Right renal pelvis (tissue), 4 donors: ENCODE data around the gene RBM11. TPM values are rescaled to one million over a fixed set of nuclear protein-coding genes. Genes with fewer than 3 reads are reported as not detected.
"Not testable (repeated sequence)": the region's sequence is repeated elsewhere in the genome, so short reads cannot be mapped to it uniquely, and the experiment has no call there.

Experiments
- DNase-seq, 4 donors: peaks; one replicate each; pipeline ENCODE4 v3.0.0-alpha.2; 2013; ENCODE audit warnings: low read depth in 4 of 4, low spot score in 3 of 4, missing footprints in 1 of 4
- polyA plus RNA-seq, 4 donors: library from polyadenylated mRNA; unstranded; fragments of 120-200 nt; gene quantifications; one replicate each; pipeline ENCODE4 v1.2.1, GENCODE V29; 2013; ENCODE audit not compliant: insufficient read length in 4 of 4

Gene RBM11, protein sequence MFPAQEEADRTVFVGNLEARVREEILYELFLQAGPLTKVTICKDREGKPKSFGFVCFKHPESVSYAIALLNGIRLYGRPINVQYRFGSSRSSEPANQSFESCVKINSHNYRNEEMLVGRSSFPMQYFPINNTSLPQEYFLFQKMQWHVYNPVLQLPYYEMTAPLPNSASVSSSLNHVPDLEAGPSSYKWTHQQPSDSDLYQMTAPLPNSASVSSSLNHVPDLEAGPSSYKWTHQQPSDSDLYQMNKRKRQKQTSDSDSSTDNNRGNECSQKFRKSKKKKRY
- 1 to 10 TPM; 3.2 to 5.2 (median 4.2) TPM for polyA plus RNA-seq

DNA sequence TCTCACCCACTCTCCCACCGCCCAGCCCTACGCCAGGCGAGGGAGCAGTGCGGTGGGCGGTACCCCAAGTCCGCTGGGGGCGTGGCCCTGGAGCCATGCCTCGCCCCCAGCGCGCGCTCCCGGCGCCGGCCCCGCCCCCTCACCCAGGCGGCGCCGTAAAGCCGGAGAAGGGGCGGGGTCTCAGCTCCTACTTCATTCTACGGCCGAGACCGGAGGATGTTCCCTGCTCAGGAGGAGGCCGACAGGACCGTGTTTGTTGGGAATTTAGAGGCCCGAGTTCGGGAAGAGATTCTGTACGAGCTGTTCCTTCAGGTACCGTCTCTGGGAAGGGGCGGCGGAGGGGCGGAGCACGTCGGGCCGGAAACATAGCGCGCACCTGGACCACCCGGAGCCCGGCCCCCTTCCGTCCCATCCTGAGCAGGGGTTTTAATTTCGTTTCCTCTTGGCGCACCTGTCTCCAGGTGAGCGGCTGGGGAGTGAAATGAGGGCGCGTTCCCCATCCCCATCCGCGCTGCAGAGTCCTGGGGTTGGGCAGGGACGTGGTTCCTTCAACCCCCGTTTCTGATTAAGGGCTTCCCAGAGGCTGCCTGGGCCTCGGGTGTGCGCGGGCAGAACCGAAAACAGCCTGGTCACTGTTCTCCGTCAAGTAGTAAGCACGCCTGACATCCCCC is at the start of gene RBM11:
Gene RBM11 (plus strand): TSS at position 187 of the 671 bp plus-strand sequence. CDS start 30 bp downstream, at position 217.
- peak; percentile 50 to 63 (median 56) for DNase-seq

DNA sequence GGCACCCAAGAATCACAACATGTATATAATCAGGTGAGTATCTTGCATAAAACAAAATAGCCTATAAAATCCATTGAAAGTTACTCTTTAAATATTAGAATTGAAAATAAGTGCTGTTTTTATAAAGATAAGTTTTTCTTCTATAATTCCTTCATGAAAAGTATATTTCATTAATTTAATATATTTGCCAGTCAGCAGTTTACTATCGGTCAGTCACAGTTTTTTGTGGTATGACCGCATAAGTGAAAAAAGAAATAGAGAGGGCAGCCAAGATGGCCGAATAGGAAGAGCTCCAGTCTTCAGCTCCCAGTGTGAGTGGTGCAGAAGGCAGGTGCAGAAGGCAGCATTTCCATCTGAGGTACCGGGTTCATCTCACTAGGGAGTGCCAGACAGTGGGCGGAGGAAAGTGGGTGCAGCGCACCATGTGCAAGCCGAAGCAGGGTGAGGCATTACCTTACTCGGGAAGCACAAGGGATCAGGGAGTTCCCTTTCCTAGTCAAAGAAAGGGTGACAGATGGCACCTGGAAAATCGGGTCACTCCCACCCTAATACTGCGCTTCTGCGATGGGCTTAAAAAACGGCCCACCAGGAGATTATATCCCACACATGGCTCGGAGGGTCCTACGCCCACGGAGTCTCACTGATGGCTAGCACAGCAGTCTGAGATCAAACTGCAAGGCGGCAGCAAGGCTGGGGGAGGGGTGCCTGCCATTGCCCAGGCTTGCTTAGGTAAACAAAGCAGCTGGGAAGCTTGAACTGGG is 49.3 kb upstream of the RBM11 start:
- DNase-seq: not testable (repeated sequence)

DNA sequence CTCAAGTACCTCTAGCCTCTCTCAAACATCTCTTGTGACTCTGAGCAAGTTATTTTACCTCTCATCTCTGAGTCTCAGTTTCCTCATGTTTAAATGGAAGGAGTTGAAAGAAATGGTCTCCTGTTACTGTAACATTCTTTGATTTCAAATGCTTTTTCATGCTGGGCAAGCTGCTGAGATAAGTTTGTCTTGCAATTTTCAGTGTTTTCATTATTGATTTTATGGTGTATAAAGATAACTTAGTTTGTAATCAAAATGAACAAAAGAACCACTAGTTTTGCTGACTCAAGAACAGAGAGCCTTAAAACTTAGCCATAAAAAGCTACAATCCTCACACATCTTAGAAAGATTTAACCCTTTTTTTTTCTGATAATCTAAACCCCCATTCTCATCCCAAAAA is 9.7 kb upstream of the RBM11 start:
- DNase-seq: no peak

DNA sequence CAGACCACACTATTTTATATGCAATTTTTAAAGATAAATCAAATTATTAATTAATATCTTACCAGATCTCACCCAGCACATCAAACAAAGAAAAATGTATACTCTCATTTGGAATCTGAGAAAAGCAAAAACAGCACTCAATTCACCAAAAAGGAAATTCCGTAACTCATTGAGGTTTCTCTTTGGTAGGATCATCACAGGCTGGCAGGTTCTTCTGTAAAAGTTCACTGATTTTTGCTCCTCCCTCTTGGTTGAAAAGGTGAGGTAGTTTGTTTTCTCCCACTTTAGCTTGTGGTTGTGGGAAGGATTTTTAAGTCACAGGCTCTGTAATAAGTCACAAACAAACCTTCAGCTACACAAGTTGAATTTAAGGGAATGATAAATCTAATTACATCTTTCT is 5.2 kb upstream of the RBM11 start, which contains the start of gene LIPI:
Gene LIPI (minus strand): TSS at position 218 of the 400 bp plus-strand sequence. CDS start 110 bp downstream, at position 108.
- DNase-seq: no peak

DNA sequence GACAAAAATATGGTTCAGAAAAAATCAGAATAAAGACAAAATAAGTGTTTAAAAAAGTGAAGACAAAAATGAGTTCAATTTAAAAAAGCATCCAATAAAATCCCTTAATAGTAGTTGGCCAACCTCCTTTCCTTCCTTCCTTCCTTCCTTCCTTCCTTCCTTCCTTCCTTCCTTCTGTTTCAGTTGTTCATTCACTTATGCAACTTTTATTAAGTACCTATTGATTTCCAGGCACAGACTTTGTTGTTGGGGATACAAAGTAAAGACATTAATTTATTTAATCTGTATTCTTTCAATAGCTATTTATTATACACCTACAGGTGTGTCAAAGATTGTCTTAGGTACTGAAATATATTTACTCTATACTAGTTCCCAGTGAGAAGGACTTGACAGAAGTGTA is 2.8 kb upstream of the RBM11 start:
- no peak for DNase-seq

DNA sequence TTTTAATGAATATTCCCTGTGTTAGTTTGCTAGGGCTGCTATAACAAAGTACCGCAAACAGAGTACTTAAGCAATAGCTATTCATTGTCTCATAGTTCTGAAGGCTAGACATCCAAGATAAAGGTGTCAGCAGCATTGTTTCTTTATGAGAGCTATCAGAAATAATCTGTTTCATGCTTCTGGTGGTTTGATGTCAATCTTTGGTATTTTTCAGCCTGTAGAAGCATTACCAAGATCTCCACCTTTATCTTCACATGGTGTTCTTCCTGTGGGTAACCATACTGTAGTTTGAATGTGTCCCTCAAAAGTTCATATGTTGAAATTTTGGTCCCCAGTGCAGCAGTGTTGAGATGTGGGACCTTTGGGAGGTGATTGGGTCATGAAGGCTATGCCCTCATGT is 7.4 kb downstream of the RBM11 start:
- DNase-seq: no peak

DNA sequence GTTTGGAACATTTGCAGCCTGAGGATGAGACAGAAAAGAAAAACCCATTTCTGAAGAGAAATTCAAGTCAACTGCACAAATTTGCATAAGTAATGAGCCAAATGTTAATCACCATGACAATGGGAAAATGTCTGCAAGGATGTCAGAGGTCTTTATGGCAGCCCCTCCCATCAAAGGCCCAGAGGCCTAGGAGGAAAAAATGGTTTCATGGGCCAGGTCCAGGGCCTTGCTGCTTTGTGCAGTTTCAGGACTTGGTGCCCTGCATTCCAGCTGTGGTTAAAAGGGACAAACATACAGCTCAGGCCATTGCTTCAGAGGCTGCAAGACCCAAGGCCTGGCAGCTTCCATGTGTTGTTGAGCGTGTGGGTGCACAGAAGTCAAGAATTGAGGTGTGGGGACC is 13.4 kb downstream of the RBM11 start:
- DNase-seq: no peak

DNA sequence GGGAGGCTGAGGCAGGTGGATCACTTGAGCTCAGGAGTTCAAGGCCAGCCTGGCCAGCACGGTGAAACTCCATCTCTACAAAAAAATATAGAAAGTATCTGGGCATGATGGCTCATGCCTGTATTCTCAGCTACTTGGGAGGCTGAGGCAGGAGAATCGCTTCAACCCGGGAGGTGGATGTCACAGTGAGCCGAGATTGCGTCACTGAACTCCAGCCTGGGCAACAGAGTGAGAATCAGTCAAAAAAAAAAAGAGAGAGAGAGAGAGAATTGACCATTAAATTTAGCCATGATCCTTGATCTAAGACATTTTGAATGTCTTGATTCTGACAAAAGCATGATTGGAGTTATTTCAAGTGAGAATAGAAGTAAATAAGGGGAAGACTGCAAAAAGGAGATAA is 19.1 kb downstream of the RBM11 start:
- DNase-seq: no peak

DNA sequence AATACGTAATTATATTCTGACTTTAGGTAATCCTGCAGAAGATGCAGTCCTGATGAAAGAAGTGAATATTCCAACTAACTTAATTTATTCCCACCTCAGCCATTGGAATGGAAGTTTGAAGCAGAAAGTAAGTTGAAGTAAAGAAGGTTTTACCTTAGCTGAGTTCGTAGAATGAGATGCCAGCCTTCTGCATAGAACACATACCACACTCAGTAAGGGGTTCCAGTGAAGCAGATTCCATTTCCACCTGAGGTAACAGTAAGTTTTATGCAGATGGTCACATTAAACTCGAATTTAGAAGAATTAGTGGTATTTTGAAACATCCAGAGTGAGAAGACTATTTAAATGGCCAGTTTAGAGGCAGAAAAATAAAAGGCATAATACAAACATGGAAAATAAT is 20.2 kb downstream of the RBM11 start:
- DNase-seq: no peak

DNA sequence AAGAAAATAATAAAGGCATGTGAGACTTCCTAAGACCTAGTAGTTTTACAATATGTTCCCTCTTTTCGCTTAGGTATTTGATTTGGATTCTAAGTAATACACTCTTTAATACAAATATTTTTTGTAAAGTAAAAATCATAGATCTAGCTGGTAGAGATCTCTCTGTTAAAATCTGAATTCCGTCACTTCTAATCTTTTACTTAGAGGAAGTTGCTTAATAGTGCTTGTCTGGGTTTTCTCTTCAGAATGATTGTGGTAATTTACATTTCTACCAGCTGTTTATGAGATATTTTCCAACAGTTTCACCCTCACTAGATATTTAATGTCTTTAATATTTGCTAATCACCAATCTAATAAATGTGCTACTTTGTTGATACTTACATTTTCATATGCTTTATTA is 23.3 kb downstream of the RBM11 start:
- no peak for DNase-seq

DNA sequence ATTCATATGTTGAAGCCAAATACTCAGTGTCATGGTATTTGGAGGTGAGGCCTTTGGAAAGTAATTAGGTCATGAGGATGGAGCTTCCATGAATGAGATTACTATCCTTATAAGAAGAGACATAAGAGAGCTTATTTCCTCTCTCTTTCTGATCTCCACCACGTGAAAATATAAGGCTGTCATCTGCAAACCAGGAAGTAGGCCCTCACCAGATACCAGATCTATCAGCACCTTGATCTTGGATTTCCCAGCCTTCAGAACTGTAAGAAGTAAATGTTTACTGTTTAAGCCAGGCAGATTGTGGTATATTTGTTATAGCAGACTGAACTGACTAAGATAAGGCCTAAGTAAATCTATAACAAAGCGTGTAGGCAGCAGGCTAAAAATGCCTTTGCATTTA is 25.3 kb downstream of the RBM11 start:
- no peak for DNase-seq

DNA sequence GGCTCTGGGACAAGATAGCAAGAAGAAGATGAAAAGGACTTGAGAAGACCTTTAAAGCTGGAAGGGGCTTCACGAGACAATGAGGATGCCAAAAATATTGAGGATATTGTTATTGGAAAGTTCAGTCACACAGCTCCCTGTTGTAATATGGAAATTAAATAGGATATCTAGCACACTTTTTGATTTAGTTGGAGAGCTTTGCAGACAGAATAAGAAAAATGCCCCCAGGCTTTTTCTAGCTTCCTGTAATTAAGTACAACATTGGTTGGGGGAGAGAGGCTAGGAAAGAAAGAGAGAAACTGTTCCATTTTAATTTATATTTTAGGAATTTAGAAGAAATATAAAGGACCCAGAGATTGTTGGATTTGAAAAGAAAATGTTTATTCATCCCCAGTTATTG is 27.5 kb downstream of the RBM11 start:
- no peak for DNase-seq

DNA sequence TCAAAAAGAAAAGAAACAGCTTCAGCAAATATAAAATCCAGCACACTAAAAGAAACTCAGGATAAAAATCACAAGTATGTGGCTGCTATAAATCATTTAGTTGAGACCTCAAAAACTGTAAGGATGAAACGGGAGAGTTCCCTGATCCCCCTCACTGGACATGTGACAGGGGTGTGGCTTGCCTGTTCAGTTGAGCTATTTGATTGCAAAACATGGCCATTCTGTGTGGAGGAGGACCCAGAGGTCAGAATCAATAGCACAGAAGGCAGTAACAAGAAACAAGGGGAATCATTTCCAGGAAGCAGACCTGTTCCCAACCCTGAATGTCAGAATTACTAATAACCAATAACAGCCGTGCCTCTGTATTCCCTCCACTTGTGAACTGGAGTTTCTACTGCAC is 27.9 kb downstream of the RBM11 start:
- DNase-seq: no peak

DNA sequence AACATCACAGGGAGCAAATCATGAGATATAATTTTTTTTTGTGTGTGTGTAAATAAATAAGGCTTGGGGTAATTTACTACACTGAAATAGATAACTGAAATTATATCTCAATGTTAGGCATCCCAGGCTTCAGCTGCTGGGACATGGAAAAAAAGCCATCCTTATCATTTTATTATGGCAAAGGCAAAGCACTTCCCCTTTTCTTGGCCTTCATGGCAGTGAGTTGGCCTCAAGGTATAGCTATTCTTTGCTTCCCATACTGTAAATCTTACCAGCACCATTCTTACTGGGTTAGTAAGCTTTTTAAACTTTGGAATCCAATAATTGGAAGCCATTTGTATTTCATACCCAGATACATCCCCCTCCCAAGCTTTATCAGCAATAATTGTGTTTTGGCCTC is 29.0 kb downstream of the RBM11 start:
- DNase-seq: no peak

DNA sequence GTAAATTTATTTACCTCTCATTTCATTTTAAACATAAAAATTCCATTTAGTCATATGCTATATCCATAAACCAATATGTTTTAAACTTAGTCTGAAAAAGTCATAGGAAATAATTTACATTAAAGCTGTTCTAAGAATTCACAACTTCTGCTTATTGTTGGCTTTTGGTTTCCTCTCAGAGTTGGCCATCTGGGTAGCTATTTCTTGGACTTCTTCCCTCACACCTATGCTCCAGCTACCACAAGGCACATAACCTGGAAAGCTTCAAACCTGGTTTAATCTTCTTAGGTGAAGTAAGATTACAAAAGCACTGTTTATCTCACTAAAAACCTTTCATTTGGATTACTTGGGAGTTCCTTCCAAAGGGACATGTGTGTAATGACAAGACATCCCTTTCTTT is 29.8 kb downstream of the RBM11 start:
- DNase-seq: no peak

DNA sequence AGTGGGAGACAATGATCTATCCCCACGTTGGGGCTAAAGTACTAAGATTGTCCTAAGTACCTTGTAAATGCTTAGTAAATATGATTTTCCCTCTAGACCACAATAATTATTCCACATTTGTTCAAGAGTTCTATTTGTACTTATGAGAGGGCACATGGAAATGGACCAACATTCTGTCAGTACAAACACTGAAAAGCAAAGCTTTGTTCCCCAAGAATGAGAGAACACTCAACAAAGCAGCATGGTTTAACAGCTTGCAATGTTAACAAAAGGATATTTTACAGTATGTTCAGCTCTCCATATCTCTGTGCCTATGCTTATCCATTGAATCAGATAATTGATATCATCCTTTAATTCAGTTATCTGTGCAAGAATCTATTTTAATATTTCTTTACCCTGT is 35.4 kb downstream of the RBM11 start:
- DNase-seq: no peak

DNA sequence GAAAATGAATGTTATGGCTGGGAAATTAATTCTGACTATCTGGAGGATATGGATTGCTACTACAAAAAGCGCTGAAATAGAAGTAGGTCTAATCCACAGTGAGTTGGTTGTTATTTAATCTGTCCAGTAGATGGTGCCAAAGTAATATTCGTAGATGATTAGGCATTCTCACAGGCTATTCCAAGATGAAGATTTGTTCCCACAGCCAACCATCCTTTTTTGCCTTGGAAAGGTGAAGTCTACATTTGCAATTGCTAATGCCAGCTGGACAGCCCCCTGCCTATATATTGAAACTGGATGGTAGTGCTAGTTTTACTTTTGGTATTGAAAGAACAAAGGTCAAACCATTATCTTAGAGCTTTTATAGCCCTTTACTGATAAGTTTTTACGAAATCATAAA is 43.8 kb downstream of the RBM11 start:
- DNase-seq: peak; percentile 23 to 51 (median 38)

DNA sequence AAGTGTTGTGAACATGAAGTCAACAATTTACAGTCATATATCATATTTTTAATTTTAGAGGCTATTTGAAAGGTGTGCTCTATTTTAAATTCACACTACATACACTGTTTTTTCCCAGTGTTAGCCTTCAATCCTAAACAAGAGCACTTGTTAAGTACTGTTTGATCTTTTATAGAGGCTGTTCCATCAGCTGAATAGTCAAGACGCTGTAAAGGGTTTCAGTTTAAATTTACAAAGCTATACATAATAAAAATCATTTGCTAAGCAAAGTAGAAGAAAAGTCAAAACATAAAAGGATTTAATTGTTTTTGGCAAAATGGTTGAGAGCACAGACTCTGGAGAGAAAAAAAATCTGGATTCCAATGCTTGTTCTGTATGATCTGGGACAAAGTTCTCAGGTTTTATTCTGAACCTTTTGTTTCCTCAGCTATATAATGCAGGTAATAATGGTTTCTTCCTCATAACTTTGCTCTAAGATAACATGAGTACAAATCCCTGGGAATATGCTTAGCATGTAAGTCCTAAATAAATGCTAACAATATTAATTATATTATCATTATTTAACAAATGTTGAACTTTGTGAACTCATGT is 44.3 kb downstream of the RBM11 start:
- DNase-seq: no peak

DNA sequence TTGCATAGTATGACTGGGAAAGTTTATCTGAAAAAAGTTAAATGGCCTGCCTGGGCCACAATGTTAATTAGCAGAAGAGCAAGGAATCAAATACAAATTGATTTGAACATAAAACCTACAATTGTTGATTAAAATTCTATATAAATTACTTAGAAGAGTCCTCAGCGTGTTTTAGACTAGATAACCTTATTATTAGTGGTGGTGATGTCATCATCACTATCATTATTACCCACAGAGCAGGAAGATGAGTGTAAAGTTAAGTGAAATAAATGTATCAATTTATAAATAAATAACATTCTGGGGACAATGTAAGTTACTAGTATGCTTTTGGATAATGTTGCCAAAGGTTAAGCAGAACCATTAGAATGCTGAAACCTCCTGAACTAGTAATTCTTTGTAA is 46.1 kb downstream of the RBM11 start:
- DNase-seq: no peak

DNA sequence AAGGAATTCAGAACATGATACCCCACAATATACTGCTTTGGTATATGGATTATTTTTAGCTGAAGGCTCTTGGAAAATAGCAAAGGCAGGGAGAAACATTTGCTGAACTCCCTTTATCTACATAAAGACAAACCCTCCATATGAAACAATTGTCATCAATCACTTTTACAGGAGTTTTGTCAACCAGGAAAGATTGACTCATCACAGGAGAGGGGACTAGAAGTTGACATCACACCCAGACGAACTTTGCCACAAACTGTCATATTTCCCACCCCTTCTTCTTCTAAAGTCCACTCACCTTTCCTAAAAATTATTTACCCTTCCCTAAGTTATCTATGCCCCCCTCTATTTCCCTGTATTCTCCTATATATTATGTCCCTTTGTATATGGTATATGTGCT is 47.9 kb downstream of the RBM11 start:
- no peak for DNase-seq

DNA sequence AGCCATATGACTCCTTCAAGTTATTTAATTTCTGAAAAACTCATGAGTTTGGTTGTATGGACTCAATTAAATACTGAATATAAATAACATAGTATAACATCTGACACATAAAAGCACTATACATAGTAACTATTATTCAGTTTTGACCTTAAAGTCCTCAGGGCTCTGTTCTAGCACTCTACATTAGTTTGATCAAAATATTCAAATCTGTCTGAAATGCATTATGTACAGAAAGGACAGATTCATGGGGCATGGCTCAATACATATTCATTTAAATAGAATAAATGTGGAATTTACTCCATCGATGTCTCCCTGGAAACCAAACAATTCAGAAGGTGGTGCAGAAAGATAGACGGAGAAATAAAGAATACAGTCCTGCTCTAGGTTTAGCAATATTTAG is 49.1 kb downstream of the RBM11 start:
- DNase-seq: no peak
